GM19455 (cell line): ENCODE results near the gene TTC34.

Experiments
- ATAC-seq: cut with Tn5 transposase; IDR thresholded peaks from one replicate; pipeline ENCODE4 v1.9.1; 2021; ENCODE audit not compliant: unreplicated experiment

TTC34 gene

DNA sequence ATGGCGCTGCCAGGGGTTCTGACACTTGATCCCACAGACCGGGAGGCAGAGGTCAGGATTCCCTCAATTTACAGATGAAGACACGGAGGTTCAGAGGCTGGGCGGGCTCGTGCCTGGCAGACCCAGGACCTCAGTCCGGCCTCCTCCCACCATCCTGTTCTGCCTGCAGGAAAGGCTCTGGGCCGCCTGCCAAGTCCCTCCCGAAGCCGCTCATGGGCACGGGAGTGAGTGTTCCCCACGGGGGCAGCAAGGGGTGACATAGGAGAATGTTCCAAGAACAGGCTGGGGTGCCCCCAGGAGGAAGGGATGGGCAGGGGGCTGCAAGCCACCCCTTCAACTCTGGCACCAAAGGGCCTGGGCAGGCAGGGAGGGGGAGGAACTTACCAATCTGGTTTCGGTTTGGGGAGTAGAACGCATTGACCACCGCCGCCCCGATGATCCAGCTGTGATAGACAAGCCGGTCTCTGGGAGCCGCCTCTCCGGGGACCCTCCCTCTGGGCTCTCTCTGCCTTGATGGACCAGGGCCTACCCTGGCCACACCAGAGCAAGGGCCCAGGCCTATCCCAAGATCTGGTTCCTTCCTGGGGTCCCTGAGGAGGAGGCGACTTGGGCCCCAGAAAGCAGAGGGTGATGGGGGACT is 207.4 kb downstream of the TTC34 start:
- no peak for ATAC-seq

DNA sequence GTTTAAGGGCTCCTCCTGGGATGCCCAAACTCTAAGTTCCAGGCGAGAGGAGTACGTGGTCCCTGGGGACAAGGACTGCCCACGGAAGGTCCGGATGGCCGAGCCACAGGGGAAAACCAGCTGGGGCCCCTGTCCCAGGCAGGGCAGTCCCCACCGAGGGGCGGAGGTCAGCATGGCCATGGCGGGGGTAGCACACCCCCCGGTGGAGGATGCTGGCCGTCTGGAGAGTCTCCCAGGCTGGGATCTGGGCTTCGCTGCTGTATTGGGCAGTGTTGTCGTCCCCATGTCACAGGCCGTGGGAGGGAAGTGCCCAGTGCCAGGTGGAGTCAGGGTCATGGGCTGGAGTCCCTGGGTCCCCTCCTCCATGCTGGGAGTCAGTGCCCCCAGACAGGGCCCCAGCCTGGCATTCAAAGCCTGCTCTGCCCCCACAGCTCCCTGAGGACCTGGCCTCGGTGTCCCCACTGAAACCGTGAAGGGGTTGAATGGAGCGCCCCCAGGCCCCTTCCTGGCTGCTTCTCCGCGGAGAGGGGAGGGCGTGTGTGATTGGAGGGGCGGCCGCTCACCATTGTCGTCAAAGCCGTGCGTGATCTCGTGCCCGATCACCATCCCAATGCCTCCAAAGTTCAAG is 208.1 kb downstream of the TTC34 start:
- no peak for ATAC-seq

DNA sequence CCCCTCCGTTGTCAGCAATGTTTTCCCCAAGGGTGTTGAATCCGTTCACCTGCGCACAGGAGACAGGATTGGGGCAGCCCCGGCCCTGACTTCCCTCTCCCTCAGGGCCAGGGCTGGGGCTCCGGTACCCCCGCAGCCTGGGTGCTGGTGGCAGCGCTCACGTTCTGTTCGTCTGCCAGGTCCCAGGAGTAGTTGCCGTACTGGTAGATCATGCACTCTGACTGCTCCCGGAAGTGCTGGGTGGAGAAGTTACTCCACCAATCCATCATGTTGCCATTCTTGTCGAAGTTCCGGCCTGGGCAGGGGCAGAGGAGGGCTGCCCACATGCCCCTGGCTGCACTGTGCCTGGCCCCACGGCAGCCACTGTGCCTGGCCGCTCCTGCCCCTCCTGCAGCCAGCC is 208.8 kb downstream of the TTC34 start:
- no peak for ATAC-seq

DNA sequence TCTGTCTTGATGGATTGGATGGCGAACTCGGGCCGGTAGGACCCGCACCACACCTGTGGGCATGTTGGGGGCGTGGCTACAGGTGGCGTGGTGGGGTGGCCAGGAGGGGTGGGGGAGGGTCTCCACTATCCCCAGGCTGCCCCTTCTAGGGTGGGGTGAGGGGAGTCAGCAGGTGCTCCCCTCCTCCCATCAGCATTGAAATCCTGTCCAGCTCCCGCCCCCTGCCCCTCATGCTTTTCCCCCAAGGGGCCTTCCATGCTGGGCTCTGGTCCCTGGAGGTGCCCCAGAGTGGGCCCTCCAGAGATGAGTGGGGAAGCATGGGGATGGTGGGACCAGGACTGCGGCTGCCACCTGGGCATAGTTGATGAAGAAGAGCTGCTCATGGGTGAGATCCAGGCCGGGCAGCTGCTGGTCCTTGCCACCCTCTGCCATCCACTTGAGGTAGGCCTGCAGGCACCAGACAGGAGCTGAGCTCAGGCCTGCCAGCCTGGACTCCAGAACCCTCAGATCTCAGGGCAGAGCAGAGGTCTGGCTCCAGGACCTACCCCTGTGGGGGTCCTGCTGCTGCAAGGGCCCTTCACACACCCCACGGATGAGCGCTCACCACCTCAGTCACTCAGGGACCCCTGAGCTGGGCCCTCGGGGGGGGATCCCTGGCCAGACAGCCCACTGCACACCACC is 209.8 kb downstream of the TTC34 start:
- no peak for ATAC-seq

DNA sequence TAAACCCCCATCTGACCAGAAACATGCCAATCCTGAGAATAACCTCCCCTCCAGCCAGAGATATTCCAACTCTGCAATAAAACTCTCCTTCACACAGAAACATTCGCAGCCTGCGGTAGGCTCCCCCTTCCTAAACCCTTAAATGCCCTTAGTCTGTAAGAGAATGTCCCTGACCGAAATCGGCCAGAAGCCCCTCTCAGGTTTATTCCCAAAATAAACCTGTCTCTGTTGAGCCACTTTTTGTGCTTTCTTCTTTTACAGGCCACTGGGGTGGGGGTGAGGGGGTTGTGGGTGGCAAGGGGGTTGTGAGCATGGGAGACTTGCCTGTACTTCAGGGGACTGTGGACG is 210.3 kb downstream of the TTC34 start:
- no peak for ATAC-seq

DNA sequence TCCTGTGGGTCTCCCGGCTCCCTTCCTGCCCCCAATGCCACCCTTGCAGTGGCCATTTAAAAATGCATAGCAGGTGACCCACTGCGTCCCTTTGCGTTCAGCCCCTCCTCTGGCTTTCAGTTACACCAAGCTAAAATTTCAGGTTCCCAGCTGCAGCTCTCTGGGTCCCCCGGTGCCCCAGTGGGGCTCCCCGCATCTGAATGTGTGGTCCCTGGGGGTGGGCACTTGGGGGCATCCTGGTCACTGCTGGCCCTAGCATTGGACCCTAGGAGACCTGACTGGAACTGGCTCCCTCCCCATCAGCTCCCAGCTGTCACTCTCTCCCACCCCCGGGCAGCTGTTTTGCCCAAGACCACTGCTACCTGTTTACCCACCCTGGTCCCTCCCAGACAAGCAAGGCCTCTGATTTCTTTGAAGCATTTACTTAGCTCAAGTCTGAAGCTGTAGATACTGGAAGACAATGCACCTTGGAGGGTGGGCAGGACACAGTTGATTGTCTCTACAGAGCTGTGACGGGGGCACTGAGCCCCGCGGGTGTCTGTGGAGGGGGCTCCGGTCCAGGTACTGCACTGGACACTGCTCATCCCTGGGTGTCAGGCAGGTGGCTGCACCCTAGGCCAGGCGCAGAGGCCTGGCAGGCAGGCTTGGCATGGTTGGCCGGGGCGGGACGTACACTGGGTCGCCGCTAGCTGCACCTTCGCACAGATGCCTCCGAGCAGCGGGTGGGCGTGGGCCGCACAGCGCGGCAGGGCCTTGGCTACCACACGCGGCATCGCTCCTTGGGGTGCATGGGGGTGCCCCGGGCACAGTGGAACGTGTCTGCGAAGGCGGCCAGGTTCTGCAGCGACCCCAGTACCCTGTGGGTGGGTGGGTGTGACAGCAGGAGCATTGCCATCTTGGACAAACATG is 211.0 kb downstream of the TTC34 start:
- no peak for ATAC-seq

DNA sequence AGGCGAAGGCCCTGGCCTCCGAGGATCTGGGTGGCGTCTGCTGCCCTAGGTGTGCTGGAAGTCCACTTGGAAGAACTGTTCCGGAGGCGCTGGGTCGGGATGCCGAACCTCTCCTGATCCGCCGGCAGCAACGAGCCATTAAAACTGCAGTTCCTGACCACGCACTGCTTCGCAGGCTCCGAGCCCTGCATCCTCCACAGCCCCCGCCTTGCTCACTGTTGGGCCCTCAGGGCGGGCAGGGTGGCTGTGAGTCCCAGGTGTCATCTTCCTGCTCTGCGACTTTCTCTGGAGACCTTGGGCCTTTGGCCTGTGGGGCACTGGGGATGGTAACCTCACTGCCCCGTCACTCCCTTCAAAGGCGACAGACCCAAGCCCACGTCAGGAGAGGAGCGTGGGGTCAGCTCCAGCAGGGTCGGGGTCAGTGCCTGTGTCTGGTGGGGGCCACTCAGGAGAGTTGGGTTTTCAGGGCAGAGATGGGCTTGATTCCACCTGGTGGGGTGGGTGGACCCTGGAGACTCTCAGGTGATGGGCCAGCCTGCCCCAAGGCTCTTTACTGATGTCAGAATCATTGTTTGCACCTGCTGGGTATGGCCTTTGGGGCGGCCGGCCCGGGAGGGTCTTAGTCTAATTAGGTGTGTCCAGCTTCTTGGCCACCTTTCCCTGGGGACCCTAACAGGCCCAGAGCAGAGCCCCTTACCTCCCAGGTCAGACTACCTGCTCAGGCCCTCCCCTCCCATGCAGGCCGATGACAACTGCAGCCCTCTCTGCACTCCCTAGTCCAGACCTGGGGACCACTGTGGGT is 211.9 kb downstream of the TTC34 start:
- no peak for ATAC-seq

DNA sequence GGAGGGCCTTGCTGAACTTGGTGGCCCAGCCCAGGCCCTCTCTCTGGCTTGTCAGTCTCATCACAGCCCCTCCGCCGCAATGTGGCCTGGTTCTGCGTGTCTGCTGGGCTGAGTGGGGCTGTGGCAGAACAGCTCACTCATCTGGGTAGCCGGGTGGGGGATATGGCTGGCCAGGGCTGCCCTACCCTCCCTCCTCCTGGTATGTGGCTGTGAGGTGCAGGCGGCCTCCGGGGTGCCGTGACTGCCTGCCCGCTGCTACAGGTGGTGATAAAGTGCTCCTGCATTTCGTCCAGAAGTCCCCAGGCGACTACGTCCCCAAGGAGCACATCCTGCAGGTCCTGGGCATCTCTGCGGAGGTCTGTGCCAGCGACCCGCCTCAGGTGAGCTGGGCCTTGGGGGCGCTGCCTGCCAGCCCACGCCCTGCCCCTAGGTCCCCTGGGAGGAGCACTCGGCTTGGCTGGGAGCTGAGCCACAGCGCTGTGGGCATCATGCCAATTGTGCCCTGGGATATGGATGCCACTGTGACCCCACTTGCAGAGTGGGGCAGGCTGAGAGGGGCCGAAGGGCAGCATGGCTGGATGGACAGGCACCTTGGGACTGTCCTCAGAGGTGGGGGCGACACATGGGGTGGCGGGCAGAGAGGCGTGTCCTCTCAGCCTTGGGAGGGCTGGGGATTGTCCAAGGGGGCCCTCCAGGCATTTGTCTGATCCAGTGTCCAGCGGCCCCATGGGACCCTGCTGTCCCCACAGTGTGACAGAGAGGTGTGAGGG is 212.6 kb downstream of the TTC34 start:
- no peak for ATAC-seq

DNA sequence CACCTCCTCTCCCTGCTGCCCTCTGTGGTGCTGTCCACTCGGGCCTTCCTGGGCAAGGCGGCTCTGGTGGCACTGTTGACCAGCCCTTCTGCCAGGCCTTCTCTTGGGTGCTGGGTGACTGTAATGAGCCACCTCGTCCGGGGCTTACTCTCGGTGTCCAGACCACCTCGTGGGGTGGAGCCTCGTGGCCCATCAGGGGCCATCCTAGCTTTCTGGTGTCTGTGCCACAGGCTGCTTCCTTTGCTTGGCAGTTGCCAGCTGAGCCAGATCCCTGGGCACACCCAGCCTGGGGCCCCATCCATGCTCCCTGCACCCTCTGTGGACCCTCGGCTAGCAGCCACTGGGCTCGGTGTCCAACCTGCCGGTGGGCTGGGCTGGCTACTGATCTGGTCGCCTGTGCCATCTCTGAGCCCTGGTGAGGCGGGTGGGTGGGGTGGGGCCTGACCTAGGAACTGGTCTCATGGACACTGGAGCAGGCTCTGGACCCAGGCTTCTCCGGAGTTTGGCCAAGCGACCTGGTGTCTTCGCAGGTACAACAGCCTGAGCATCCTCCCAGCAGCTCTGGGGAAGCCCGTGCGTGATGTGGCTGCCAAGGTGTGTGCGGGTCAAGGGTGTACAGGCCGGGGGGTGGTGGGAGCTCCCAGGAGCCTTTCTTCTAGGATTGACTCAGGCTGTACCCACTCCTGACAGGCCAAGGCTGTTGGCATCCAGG is 213.5 kb downstream of the TTC34 start:
- no peak for ATAC-seq

DNA sequence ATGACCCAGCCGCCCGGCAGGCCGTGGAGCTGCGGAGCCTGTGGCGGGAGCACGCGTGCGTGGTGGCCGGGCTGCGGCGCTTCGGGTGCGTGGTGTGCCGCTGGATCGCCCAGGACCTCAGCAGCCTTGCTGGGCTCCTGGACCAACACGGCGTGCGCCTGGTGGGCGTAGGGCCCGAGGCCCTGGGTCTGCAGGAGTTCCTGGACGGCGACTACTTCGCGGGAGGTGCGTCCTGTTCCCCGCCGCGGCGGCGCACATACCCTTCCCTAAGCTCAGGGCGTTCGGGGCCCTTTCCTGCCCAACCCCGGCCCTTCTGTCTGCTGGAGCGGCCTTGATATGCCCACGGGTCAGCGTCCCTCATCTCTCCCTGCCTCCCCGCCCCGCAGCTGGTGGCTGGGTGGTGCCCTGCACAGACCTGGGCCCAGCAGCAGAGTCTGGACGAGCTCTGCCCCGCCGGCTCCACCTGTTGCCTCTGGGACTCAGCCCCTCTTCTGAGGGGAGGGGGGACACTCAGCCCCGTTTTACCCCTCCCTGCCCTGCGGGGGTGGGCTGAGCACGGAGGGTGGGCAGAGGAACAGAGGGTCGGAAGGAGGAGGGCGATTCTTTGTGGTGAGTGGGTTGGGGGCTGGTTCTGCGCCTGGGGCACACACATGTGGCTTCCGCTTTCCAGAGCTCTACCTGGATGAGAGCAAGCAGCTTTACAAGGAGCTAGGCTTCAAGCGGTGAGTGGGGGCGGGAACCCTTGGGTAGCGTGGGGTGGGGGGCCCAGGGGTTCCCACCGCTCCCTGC is 214.2 kb downstream of the TTC34 start:
- no peak for ATAC-seq

DNA sequence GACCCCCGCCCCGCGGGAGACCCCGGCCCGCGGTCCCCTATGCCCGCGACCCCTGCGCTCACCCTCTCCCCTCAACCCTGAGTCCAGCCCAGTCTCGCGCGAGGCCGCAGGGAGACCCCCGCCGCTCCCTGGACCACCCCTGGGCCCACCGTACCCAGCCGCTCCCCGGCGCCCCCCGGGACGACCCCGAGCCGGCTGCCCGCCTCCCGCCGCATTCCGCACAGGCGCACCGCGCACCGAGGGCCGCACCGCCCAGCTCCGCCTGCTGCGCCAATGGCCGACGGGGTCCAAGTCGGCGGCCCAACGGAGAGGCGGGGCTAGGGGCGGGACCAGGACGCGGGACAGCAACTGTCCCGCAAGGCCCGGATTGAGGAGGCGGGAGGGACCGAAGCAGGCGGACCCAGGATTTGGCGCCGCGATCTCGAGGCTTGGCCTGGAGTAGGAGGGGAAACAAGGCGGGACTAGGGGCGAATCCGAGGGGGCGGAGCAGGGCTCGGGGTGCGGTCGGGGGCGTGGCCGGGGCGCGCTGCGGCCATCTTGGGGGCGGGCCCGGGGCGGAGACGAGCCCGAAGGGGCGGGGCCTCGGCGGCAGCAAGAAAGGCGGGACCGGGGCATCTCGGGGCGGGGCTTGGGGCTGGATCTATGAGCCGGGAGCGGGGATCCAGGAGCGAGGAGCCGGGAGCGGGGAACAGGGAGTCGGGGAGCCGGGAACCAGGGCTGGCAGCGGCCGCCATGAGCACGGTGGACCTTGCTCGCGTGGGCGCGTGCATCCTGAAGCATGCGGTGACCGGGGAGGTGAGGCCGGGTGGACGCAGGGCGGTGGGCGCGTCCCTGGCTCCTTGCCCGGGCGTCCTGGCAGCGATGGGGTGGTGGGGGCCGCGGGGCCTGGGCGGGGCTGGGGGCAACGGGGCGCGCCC is 215.1 kb downstream of the TTC34 start, which contains the start of gene PRXL2B:
Gene PRXL2B (plus strand): TSS at position 624 of the 917 bp plus-strand sequence. CDS start 109 bp downstream, at position 733.
- peak; percentile 54 for ATAC-seq
